Measurements from ENCODE around the gene TMPRSS12.

- no peak for TF ChIP-seq CTCF (IDR thresholded peaks at IDR 0.05)
- TF ChIP-seq POLR2A (IDR thresholded peaks at IDR 0.05), result no peak
Measured at GRCh38 chr12:50806176-50806575, 36.5 kb upstream of the TMPRSS12 start.
